GM19438 (cell line): ENCODE data around the gene EXOC6.

Experiments
- ATAC-seq: cut with Tn5 transposase; IDR thresholded peaks from one replicate; pipeline ENCODE4 v1.9.1; 2021; ENCODE audit warnings: low read depth; ENCODE audit not compliant: unreplicated experiment

Gene EXOC6

DNA sequence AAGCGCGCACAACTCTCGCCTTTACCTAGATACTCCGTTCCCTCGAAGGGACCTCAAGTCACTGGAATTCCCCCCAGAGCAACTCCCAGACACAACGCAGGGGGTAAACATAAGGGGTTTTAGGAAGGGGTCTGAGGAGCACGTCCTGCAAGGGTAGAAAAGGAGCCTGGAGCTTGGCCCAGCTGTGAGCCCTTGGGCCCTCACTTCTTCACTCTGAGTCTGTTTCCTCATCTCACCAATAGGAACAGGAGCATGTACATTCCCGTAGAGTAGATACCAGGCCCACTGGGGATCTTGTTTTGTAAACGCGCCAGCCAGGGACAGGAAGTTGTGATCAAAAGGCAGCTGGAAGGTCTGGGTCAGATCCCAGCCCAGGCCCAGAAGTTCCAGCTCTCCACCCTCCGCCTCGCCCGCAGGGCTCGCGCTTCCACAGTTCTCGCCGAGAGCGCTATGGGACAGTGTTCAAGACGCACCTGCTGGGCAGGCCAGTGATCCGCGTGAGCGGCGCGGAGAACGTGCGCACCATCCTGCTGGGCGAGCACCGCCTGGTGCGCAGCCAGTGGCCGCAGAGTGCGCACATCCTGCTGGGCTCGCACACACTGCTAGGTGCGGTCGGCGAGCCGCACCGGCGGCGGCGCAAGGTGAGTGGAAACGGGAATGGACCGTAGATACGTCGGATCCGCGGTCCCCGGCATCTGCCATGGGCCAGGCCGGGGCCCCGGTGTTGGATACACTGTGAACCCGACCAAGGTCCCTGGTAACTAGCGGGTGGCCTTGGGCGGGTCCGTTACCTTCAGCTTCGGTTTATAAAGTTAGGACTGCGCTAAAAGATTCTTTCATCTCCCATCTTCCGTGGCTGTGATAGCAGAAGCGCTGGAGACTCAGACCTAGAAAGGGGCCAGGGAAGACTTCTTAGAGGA lies 213.5 kb downstream of the EXOC6 start:
- no peak for ATAC-seq

DNA sequence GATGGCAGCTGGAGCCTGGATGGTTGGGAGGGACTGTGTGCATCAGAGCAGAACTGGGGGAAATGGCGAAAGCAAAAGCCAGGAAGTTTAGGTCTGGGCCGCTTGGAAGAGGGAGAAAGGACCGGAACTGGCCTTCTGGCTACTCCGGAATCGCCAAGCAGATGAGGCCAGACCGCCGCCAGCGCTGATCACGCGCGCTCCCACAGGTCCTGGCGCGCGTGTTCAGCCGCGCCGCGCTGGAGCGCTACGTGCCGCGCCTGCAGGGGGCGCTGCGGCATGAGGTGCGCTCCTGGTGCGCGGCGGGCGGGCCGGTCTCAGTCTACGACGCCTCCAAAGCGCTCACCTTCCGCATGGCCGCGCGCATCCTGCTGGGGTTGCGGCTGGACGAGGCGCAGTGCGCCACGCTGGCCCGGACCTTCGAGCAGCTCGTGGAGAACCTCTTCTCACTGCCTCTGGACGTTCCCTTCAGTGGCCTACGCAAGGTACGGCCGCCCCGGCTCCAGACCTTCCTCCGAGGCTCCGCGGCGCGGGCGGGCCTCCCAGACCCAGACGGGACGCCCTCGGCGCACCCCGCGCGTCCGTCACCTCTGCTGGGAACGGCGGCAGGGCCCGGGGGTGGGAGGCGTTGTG lies 214.3 kb downstream of the EXOC6 start:
- peak; percentile 70 for ATAC-seq

DNA sequence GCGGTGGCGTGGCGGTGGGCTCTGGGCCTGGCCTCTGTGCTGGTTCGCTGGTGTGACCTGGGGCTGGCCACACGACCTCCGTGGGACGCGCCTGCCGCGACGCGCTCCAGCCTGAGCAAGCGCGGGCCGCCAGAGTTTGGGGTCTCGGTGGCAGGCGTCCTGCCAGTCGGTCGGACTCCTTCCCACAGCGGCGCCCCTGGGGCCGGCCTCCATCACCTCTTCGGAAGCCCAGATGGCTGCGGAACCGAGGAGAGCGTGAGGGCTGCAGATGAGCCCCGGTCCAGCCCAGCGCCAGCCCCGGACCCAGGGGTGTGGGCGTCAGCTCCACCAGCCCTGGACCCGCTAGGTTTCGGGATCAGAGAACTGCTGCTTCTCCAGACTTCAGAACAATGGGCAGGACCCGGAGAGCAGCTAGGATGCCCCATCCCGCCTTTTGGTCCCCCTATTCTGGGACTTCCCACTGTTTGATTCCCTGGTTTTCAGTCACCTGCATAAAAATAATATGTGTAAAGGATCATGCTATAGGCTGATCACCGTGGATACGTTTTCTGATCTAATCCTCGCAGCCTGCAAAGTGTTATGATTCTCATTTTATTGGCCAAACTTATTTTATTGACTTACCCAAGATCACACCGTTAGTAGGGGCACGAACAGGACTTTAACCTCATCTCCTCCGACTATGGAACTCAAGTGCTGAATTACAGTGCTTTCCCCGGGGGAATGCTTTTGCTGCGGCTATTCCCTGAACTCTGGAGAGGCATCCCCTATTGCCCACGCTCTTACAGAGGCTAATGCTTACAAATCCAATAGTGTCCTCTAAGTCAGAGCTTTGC lies 215.0 kb downstream of the EXOC6 start:
- no peak for ATAC-seq

DNA sequence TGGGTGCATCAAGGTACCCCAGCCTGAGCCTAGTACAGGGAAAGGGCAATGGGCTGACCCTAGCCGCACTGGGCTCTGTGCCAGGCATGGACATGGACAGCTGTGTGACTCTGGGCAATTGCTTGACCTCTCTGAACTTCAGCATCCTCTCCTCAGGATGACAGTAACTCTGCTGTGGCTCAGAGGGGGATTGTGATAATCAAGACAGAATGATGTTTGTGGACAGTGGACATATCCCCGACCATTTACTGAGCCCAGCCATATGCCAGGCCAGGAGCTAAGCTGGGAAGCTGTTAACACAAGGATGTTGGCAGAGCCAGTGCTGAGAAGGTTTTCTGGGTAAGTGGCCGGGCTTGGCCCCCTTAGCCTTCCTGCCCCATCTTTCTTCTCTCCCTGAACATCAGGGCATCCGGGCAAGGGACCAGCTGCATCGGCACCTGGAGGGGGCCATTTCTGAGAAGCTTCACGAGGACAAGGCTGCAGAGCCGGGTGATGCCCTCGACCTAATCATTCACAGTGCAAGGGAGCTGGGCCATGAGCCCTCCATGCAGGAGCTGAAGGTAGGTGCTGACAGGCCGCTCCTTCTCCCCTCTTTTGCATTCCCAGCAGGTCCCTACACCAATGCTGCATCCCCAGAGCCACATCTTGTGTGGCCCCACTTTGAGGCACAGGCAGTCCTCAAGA lies 215.8 kb downstream of the EXOC6 start:
- no peak for ATAC-seq

DNA sequence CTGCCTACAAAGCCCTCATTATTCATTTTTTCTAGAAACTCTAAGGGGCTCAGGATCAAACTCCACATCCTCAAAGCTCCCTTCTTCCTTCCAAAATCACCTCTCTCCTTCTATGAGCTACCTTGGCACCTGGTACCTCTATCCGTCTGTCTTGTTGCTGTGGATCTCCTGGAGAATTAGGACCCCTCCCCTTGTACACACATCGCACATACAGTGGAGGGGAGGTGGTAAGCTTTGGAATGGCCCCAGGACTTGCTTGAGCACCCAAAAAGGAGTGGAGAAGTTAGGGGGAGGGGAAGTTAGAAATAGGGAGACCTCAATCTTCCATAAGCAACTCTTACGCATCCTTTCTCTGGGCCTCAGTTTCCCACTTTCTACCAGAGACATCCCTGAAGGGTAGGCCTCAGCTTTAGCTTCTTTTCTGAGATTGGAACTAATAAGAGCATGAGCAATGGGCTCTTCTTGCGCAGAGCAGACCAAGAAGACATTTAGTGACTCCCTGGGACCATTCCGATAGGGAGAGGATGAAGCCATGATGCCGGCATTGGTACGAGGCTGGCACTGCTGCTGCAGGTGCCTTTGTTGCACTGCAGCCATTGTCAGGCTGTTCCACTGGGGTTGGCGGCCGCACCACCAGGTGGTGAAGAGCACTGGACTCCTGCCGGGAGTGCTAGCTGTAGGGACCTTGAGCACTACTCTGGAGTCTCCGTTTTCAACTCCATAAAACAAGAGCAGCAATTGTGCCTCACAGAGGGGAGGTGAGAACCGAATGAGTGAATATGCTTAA lies 216.7 kb downstream of the EXOC6 start:
- no peak for ATAC-seq

DNA sequence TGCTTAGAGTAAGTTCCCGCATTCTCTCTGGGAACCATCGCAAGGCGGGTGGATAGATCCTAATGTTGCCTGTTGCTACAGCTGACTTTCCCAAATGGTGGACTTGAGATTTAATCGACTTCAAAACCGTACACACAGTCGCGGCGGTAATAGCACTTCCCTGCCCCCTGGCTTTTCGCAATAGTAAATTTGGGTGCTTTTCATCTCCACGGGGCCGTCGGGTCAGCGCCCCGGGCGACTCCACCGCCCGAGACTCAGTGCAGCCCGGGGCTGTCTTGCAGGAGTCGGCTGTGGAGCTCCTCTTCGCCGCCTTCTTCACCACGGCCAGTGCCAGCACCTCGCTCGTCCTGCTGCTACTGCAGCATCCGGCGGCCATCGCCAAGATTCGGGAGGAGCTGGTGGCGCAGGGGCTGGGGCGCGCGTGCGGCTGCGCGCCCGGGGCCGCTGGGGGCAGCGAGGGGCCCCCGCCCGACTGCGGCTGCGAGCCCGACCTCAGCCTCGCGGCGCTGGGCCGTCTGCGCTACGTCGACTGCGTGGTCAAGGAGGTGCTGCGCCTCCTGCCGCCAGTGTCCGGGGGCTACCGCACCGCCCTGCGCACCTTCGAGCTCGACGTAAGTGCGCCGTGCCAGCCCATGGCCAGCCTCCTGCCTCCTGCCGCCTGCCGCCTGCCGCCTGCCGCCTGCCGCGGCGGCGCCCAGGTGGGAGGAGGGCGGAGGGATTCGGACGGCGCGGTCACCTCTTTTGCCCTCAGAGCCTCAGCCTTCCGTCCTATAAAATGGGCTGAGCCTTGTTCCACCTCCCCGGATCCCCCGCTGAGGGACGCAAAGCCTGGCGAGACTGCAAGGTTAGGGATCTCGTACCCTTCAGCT lies 217.6 kb downstream of the EXOC6 start:
- ATAC-seq: no peak

DNA sequence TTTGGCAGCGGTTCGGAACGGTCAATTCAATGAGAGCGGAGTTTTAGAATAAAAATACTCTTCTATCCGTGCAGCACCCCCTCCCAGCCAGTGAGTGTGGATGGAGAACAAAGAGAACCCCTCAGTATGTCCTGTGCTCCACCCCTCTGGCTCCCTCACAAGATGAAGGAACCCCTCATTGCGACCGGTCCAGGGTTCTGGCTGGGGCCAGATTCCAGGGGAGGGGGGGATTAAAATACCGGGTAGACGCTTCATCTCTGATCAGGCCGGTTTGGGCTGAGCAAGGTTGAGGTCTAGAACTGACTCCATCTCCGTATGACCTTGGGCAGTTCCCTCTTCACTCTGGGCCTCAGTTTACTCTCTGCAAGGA lies 218.2 kb downstream of the EXOC6 start:
- no peak for ATAC-seq

DNA sequence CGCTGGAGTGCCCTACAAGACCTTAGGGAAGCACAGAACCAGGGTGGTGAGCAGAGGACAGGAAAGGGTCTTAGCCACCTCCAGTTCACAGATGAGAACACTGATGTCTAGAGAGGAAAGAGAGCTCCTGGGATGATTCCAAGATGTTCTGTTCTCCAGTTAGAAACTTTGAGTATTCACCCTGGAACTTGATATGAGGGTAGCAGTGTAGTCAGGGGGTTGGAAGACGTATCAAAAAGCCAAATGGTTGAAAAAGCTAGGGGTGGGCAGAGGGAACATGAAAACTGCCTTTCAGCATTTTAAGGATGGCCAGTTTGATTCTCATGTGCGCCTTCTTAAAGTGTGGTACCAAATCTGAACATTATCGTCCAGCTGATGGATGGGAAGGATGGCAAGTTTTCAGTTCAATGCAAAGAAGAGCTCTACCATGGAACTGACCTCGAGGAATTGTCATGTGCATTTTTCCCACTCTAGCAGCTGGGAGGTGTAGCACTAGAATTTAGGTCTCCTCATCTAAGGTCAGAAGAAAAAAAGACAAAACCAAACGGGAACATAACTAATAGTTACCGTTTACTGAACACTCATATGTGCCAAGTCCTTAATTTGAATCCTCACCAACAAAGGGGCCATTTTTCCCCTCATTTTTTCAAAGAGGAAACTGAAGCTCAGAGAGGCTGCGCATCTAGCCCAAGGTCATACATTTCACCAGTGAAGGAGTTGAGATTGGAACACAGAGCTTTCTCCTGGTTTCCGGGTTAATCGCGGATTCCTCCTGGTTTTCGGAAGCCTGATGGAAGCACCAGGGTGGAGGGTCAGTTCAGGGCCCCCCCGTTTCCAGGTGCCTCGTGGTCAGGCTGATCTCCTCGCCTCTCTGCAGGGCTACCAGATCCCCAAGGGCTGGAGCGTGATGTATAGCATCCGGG lies 219.4 kb downstream of the EXOC6 start:
- no peak for ATAC-seq

DNA sequence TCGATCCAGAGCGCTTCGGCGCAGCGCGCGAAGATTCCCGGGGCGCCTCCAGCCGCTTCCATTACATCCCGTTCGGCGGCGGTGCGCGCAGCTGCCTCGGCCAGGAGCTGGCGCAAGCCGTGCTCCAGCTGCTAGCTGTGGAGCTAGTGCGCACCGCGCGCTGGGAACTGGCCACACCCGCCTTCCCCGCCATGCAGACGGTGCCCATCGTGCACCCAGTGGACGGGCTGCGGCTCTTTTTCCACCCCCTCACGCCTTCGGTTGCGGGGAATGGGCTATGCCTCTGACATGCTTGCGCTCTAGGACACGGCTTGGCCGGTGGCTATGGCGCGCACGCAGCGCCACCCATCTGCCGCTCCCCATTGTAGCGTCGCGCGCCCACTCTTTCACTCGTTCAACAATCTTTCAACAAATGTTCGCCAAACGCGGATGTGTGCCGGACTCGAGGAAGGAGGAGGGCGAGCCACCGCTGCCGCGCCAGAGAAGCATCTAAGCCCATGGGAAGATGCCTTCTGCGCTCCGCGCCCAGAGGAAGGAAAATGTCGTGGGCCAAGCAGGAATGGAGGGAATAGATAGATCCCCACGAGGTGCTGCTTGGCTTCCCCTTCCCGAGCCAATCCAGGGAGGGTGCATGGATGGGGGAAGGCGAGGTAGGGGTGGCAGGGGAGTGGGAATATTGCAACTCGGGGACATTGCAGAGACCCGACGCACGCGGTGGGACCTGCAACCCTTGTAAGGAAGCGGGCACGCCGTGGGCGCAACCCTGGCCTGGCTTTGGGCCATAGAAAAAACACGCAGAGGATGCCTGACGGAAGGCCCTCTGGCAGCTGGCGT lies 220.3 kb downstream of the EXOC6 start:
- ATAC-seq: no peak

DNA sequence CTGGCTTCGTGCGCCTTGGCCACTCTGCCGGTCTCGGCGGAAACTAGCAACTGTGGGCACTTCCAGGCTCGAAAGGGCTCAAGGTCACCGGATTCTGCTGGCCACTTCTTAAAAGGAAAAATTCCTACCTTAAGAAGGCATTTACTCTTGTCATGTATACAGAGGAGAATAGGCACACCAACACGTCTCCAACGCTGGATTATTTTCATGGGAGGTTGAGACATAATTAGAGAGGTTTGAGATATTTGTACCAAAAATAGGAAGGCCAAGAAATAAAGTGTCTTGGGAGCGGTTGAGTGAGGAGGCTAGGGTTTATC lies 220.9 kb downstream of the EXOC6 start:
- ATAC-seq: no peak

DNA sequence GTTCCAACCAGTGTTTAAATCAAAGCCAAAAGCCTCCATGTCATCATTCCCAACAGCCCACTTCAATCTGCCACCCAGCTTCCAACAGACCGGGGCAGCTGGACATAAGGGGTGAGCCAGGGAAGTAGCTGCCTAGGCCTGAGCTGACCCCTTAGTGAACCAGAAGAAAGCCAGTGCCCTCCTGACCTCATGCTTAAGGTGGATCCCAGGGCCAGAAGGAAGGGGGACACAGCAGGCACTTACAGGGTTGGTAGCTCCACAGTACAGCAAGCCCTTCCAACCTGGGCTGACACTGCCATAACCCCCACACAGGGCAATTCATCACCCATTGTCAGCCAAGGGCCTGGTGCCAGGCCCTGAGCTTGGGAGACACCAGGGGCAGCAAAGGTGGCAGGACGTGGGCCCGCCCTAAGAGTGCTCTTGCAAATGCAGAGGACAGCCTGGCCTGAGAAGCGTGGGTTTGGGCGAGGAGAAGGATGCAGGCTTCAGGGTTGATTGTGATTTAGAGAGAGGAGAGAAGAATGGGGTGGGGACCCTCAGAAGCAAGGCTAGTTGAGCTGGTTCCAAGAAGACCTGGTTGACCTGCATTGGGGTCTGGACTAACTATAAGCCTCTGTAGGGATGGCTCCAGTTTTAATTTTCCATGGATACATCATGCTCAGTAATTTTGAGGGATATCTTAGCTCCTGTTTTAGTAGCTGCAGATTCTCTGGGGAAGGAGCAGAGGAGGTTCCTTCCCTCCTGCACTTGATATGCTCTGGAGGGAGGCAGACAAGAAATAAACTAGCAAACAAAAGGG lies 222.3 kb downstream of the EXOC6 start:
- ATAC-seq: no peak

DNA sequence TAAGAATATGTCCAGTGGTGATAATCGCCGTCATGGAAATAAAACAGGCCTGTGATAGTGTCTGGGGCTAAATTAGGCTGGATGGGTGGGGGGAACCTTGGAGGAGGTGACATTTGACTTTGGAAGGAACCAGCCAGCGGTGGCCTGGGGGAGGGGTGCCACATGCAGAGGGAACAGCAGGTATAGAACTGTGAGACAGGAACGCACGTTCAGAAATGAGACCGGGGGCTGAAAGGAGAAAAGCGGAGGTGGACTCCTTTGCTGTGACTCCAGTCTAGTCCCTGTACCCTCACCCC lies 222.8 kb downstream of the EXOC6 start:
- ATAC-seq: no peak

DNA sequence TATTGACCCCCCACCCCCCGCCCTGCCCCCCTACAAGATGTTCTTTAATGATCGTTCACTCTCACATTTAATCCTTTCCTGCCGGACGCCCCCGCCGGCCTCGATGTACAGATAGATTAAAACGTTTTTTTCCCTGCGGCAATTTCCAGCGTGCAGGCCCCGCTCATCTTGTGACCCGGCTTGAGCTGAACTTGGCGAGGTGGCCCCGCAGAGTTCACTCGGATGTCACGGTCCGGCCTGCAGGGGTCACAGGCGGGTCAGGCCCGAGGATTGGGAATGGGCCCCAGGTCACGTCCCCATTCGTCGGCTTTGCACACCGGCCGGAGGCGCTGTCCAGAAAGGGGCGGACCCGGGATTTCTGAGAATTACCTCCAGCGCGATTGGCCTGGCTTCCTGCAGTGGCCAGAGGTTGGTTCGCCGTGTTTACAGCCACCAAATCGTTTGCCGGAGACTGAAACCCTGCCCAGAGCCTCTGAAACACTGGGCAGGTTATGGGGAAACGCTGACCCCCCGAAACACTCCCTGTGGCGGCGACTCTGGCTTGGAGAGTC lies 223.4 kb downstream of the EXOC6 start:
- ATAC-seq: no peak

DNA sequence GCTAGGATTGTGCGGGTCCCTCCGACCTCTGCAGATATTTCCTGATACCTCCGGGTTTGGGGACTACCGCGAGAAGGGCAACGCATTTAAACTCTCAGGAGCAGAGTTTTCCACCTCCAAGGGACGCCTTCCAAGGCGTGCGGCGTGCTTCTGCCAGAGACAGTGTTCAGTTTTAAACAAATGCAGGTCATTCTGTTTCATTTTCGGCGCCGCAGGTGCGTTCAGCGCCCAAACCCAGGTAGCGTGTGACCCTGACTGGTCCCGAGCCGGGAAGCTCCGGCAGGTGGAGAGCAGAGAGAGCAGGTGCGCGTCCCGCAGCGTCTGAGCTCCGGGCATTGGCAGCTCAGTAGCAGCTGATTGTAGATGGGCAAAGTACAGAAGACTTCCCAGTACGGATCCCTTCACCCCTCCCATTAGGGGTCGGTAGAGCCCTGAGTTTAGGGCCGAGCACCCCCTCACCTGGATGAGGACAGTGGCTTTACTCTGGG lies 223.9 kb downstream of the EXOC6 start:
- ATAC-seq: no peak

DNA sequence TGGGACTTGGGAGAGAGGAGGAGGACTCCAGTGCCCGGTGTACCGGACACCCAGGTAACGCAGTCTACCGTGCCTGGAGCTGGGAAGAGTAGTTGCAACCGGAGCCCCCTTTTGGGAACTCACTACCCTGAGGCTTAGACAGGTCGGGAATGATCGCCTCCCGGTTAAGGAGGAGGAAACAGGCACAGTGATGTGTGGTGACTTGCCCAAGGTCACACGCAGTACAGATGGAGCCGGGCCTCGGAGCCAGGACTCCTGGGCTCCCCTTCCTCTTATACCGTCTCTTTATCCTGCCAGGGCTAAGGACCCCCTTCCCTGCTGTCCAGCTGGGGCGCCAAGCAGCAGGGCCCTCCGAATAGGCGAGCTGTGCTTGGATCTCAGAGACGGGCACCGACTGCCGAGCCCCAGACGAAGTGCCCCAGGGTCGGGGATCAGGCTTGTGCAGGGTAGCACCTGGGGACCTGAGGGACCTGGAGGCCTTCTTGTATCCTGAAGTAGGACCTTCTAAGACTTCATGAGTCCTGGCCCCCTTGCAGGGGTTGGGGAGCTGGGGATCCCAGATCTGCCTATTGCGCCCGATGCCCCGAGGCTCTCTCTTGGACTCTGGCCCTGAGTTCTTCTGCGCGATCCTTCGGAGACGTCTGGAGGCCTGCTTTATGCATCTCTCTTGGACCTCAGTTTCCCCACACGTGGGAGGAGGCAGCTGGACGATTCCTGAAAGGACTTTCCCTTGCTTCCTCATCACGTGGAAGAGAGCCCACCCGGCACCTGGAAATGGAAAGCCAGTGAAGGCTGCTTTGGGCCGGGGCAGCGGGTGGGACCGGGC lies 224.6 kb downstream of the EXOC6 start:
- ATAC-seq: no peak
